Activated T-cell treated with anti-CD3 and anti-CD28 coated beads, Interleukin-2, amount 50 U/mL, for 24 hours (primary cell): ENCODE results near the gene ACTRT2.

Experiments
- DNase-seq: peaks from one replicate; pipeline ENCODE4 v3.0.0-alpha.2; 2020
- H3K27ac Mint-ChIP-seq: 2 replicates; pipeline ENCODE4 v1.8.0; 2020; ENCODE audit warnings: mild to moderate bottlenecking, mixed read lengths
- H3K27me3 Mint-ChIP-seq: 2 replicates; pipeline ENCODE4 v1.8.0; 2020; ENCODE audit warnings: mixed read lengths
- H3K36me3 Mint-ChIP-seq: 2 replicates; pipeline ENCODE4 v1.8.0; 2020; ENCODE audit warnings: low read depth, mixed read lengths
- H3K4me1 Mint-ChIP-seq: 2 replicates; pipeline ENCODE4 v1.8.0; 2020; ENCODE audit warnings: low read depth, mixed read lengths
- H3K4me3 Mint-ChIP-seq: 2 replicates; pipeline ENCODE4 v1.8.0; 2020; ENCODE audit warnings: mild to moderate bottlenecking, moderate library complexity, mixed read lengths
- H3K9me3 Mint-ChIP-seq: 2 replicates; pipeline ENCODE4 v1.8.0; 2020; ENCODE audit warnings: mixed read lengths

ACTRT2 gene

DNA sequence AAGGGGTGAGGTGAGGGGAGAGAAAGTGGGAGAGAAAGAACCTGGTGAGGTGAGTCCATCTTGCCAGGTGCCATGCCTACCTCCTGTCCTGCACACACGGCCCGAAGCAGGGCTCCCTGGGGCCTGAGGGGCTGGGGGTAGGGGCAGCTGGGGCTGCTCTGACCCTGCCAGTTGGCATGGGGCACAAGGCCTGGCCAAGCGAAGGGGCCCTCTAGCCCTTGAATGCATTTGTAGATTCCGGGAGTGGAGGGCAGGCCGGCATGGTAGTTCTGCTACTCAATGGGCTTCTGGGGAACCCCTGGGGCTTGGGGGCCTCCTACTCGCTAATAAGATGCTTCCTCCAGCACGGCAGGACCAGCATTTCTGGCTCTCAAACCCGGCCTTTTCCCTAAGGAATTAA is 44.1 kb downstream of the ACTRT2 start:
- DNase-seq: peak; percentile 20
- Mint-ChIP-seq H3K27me3 (peaks cover 31% of the 10 kb centered on the region), H3K27ac (no peak overlapping the region)

DNA sequence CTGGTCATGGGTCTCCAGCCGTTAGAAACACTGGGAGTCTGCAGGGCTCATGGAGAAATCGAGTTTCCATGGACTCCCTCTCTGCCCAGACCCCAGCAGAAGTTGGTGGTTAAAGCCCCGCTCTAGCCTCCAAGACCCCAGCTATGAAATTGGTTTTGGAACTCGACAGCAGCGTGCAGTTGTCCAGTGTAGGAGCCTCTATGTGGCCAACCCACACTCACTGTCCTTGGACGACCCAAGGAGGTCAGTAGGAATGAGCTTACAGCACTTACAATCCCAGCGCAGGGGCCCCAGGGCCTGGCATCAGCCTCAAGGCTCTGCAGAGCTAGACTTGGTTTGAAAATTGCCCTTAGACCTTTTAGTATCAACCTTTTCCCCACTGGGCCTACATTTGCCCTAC is 44.5 kb downstream of the ACTRT2 start:
- no peak for DNase-seq
- Mint-ChIP-seq H3K4me1 (peaks cover 4% of the 10 kb centered on the region), H3K27ac (no peak overlapping the region), H3K9me3 (no peaks in the 10 kb centered on the region), H3K27me3 (peaks cover 32% of the 10 kb centered on the region), H3K36me3 (no peaks in the 10 kb centered on the region), H3K4me3 (no peak overlapping the region)

More for the DNA sequence above, 44.1 kb downstream of the ACTRT2 start:
- H3K4me1 Mint-ChIP-seq: peaks cover 4% of the 10 kb centered on the region
- no peaks in the 10 kb centered on the region for H3K9me3 Mint-ChIP-seq
- no peaks in the 10 kb centered on the region for H3K36me3 Mint-ChIP-seq
- H3K4me3 Mint-ChIP-seq: no peak overlapping the region

DNA sequence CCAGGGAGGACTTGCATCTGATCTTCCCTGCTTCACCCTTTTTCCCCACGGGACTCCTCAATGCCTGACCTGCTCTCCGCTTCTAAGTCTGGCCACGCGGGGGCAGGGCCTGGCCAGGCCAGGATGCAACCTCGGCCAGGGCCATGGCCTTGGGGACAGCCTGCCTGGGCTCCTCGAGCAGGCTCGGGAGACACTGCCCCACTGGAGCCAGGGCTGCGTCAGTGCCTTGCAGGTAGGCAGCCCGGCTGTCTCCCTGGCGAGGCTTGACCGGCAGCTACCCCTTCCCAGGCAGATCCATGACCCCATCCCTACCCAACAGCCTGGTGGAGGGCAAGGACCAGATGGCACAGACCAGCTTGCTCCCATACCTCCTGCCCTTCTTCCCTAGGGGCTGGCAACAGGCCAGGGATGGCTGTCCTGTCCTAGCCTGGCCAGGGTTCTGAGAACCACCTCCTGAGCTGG is 45.0 kb downstream of the ACTRT2 start:
- Mint-ChIP-seq H3K27ac (no peak overlapping the region), H3K9me3 (no peaks in the 10 kb centered on the region), H3K36me3 (no peaks in the 10 kb centered on the region), H3K27me3 (peaks cover 35% of the 10 kb centered on the region), H3K4me3 (no peak overlapping the region), H3K4me1 (peaks cover 4% of the 10 kb centered on the region)
- peak; percentile 17 for DNase-seq

DNA sequence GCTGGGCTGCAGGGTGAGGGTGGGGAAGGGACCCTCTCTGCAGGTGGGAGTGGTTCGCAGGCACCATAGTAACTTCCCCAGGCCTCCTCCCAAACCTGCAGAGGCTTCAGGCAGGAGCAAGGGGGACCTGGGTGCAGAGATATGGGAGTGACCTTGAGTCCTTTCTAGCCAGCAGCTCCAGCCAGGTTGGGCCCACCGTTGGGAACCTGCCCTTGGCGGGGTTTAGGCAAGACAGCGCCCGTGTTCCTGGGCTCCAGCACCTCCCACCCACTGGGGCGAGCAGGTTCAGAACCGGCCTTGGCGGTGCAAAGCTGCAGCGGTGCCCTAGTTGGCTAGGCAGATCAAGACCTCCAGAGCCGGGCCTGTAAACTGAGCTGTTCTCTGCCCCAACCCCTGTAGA is 45.6 kb downstream of the ACTRT2 start:
- no peak for DNase-seq
- Mint-ChIP-seq H3K4me1 (peaks cover 4% of the 10 kb centered on the region), H3K4me3 (no peak overlapping the region), H3K27me3 (peaks cover 40% of the 10 kb centered on the region), H3K36me3 (no peaks in the 10 kb centered on the region), H3K27ac (no peak overlapping the region), H3K9me3 (no peaks in the 10 kb centered on the region)

DNA sequence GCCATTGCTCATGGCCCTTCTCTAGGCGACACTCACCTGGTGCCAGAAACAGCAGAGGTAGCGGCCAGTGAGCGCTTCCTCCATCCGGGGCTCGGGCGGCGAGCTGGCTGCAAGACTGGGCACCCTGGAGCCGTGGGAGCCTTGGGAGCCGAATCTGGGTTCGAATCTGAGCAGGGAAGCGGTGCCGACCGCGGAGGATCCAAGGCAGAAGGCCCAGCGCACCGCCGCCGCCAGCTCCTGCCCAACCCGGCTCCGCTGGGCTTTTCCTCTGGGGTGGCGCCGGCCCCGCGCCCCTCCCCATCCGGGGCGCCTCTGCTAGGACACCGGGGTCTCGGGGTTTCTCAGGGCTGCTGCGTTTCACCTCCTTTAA is 46.0 kb downstream of the ACTRT2 start:
- Mint-ChIP-seq H3K4me1 (peaks cover 4% of the 10 kb centered on the region), H3K4me3 (no peak overlapping the region), H3K27me3 (peaks cover 45% of the 10 kb centered on the region), H3K9me3 (no peaks in the 10 kb centered on the region), H3K36me3 (no peaks in the 10 kb centered on the region), H3K27ac (no peak overlapping the region)
- no peak for DNase-seq

DNA sequence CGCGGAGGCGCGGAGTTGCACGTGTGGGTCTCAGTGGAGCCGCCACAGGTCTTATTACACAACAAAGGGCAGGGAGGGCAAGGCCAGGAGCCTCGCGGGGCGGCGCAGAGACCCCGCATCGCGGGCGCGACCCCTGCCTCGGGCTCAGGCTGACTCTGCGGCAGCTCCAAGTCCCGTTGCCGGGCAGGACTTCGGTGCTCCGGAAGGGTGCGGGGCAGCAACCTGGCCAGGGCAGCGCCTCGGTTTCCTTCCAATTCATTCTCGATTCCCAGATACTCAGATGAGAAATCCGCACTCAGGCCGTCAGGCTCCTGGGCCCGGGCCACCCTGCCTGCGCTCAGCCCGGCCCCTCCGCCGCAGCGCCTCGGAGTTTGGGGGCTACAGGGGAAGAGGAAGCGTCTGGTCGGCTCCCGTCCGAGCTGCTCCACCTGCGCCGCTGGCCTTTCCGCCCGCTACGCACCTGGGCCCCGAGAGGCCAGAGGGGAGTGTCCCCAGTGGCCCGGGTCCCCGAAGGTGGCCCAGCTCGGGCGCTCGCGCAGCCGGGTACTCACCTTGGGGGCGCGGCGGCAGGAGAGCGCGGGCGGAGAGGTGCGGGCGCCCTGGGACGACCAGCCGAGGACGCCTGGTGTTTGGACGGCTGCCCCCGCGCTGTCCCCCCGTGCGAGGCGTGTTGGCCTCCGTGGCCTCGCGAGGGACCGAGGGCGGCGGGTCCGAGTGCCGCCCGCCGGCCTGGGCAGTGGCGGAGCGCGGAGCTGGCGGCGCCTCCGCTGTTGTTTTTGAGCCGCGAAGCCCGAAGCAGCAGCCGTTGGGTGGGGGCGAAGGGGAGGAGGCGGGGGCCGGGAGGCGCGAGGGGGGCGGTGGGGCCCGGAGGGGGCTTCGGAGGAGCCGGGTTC is 46.6 kb downstream of the ACTRT2 start:
- Mint-ChIP-seq H3K4me3 (no peak overlapping the region), H3K4me1 (peaks cover 4% of the 10 kb centered on the region), H3K27ac (no peak overlapping the region), H3K9me3 (no peaks in the 10 kb centered on the region), H3K27me3 (peaks cover 47% of the 10 kb centered on the region), H3K36me3 (no peaks in the 10 kb centered on the region)
- no peak for DNase-seq

DNA sequence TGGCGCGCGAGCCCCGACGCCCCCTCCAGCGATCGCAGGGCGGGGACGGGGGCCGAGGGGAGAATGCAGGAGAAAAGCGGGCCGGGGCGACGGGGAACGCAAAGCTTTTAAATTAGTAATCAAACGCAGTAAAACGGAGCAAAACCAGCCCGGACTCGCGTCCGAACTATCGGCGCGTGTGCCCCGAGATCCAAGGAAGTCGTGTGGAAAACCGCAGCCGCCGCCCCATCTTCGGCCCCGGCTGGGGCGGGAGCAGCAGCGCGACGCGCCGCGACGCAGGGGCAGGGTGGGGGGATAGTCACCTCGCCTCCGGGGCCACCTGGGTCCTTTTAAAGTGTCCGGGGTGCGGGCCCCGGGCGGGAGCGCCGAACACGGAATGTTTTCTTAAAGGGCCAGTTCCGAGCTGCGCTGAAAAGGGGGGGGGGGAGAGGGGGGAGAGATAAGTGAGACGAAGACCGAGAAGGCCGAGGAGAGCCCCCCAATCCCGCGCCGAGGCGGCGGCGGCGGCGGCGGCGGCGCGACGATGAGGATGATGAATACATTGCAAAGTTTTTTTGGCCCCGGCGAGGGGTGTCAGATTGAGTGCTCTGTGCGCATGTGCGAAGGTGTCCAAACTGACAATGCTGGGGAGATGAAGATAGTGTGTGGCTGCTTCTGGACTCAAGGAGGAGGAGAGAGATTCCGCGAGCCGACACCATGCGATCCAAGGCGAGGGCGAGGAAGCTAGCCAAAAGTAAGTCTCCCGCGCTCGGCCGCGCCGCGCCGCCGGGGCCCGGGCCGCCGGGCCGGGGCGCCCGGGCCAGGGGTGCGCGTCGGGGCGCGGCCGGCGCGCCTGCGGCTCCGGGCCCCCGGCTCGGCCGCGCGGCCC is 47.5 kb downstream of the ACTRT2 start, which contains the start of gene PRDM16:
PRDM16 (plus strand) TSS at position 640 of the 868 bp plus-strand sequence; CDS start at position 697, 57 bp downstream.
- Mint-ChIP-seq H3K36me3 (no peaks in the 10 kb centered on the region), H3K27me3 (peaks cover 47% of the 10 kb centered on the region), H3K27ac (no peak within 1 kb of the TSS), H3K4me3 (peak within 1 kb of the TSS; percentile 74), H3K4me1 (peaks cover 4% of the 10 kb centered on the region), H3K9me3 (no peaks in the 10 kb centered on the region)
- peak; percentile 47 for DNase-seq

DNA sequence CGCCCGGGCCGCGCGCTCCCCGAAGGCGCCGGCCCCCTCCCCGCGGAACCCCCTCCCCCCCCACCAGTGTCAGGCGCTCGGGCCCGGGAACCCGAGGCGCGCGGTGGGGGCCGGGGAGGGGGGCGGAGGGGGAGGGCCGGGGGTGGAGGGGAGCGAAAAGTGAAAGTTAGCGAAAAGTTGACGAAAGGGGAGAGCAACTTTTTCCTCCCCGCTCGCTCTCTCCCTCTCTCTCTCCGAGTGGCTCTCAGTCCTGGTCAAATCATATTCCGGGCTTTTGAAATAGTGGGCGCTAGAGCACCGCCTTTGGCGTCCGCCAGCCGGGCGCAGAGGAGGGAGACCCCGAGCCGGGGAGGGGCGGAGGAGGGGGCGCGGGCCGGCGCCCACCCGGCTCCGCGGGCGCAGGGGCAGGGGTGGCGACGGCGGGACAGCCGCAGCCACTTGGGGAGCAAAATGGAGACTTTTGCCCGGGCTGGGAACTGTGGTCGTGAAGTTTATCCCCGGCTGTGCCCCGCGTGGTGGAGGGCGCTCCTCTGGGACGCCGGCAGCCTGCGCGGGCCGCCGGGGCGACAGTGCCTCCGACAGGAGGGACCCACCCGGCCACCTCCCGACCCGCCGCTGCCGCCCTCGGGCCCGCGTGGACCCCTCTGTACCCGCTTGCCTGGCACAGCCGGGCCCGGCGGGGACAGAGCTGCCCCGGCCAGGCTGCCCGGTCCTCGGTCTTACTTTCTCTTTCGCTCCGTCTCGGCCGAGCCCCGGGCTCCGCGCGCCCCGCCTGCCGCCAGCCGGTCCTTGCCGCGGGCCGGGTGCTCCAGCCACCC is 48.4 kb downstream of the ACTRT2 start:
- Mint-ChIP-seq H3K4me1 (peaks cover 4% of the 10 kb centered on the region), H3K27ac (no peak overlapping the region), H3K4me3 (peak overlapping the region; percentile 43), H3K9me3 (no peaks in the 10 kb centered on the region), H3K36me3 (no peaks in the 10 kb centered on the region), H3K27me3 (peaks cover 55% of the 10 kb centered on the region)
- DNase-seq: no peak

DNA sequence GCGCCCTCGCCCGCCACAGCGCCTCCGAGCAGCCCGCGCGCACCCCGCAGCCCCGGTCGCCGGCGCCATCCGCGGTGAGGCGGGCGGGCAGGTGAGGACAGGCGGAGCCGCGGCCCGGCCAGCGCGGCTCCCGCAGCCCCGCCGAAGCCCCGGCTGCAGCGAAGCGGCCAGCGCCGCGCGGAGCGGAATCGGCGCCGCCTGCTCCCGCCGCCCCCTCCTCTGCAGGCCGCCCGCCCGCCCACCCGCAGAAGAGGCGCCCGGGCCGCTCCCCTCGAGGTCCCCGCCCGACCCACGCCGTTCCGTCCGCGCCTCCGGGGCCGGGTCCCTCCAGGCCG is 49.0 kb downstream of the ACTRT2 start:
- no peaks in the 10 kb centered on the region for H3K36me3 Mint-ChIP-seq
- H3K27ac Mint-ChIP-seq: no peak overlapping the region
- H3K9me3 Mint-ChIP-seq: no peaks in the 10 kb centered on the region
- H3K27me3 Mint-ChIP-seq: peaks cover 58% of the 10 kb centered on the region
- no peak overlapping the region for H3K4me3 Mint-ChIP-seq
- peaks cover 4% of the 10 kb centered on the region for H3K4me1 Mint-ChIP-seq
- DNase-seq: no peak

DNA sequence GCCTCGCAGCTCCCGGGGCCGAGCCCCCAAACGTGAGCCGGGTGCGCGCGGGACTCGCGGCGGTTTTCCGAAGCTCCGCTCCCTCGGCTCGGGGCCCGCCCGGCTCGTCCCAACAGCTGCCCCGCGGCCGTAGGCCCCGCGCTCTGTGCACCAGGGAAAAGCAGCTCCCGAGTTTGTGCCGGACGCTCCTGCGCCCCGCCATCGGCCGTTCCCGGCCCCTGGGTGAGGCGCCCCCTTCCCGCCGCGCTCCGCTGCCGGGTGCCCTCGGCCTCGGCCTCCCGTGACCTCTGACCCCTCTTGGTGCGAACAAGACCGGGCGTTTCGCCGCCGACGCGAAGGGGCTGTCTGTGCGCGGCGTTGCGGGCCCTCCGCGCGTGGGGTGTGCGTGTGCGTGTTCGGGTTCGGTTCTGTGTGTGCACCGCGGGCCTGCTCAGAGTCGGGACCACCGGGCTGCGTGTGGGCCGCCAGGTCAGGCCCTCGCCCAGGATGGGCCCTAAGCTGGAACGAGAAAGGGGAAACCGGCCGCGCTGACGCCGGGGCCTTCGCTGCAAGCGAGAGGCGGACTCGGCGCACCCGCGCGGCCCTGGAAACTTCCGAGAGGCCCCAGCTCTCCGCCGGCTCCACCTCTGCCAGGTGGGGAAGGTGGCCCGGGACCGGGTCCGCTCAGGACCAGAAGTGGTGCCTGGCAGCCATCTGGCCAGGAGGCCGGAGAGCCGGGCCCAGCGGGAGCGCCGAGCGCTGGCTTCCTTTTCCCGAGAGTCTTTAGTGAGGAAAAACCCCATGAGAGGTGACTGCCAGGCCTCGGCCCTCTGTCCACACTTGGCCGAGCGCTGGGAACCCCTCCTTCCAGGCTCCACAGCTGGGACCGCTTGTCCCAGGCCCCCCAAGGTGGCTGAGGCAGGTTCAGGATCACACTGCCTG is 49.6 kb downstream of the ACTRT2 start:
- H3K27ac Mint-ChIP-seq: no peak overlapping the region
- no peak for DNase-seq
- no peaks in the 10 kb centered on the region for H3K9me3 Mint-ChIP-seq
- H3K4me1 Mint-ChIP-seq: peaks cover 4% of the 10 kb centered on the region
- no peaks in the 10 kb centered on the region for H3K36me3 Mint-ChIP-seq
- H3K27me3 Mint-ChIP-seq: peaks cover 59% of the 10 kb centered on the region
- H3K4me3 Mint-ChIP-seq: peak overlapping the region; percentile 38

DNA sequence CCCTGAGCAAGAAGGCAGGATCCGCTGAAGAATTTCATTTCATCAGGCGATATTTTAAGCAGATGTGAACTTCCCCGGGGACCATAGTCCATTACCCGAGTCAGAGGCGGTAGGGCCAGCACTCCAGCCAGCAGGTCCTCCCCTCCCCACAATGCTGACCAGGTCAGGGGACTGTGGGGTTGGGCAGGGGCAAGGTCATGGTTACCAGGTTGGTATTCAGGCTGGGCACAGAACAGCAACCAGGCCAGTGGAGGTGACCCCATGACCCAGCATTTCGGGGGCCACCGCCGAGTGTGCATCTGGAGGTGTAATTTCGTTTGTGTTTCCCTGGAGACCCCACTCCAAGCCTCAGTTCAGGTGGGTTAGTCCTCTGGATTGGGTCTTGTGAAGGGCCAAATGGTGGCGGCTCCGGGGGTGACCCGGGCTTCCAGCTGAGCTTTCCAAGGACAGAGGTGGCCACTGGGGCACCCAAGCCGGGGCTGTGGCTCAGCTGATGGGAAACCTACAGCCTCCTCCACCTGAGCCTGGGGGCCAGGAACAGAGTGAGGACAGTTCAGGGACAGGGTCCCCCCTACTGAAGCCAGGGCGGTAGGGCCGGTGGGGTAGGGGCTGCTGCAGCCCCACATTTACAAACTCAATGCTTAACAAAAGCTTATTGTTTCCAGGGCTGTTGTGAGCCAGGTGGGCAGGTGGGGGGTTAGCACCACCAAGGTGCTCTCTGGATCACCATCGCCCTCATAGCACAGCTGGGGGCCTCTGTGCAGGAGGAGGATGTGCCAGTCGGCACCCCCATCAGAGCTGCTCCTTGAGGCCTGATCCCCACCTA is 50.5 kb downstream of the ACTRT2 start:
- Mint-ChIP-seq H3K36me3 (no peaks in the 10 kb centered on the region), H3K9me3 (no peaks in the 10 kb centered on the region), H3K4me3 (no peak overlapping the region), H3K27ac (no peak overlapping the region), H3K4me1 (peaks cover 4% of the 10 kb centered on the region), H3K27me3 (peaks cover 54% of the 10 kb centered on the region)
- no peak for DNase-seq
